DMS 273 (cell line): ENCODE measurements around the gene KCNS3.
"Not testable (repeated sequence)": the region's sequence is repeated elsewhere in the genome, so short reads cannot be mapped to it uniquely, and the experiment has no call there.

Experiments used
- DNase-seq: peaks from one replicate; lab custom pipeline; 2025; ENCODE audit not compliant: unreplicated experiment; lab: John Stamatoyannopoulos, UW

The KCNS3 gene

DNA sequence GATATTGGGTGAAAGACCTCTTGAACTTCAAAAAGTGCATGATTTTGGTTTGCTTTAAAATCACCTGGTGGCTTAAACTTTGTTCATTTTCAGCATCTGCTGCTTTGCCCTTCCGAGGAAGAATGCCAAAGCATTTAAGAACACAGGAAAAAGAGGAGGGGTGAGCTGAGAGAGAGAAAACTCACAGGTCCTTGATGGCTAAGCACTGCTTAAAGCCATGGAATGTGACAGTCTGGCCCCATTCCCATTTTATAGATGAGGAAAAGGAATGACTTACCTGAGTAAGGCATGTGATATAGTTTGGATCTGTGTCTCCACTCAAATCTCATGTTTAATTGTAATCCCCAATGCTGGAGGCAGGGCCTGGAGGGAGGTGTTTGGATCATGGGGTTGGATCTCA, 58.1 kb downstream of the KCNS3 start:
- no peak for DNase-seq

DNA sequence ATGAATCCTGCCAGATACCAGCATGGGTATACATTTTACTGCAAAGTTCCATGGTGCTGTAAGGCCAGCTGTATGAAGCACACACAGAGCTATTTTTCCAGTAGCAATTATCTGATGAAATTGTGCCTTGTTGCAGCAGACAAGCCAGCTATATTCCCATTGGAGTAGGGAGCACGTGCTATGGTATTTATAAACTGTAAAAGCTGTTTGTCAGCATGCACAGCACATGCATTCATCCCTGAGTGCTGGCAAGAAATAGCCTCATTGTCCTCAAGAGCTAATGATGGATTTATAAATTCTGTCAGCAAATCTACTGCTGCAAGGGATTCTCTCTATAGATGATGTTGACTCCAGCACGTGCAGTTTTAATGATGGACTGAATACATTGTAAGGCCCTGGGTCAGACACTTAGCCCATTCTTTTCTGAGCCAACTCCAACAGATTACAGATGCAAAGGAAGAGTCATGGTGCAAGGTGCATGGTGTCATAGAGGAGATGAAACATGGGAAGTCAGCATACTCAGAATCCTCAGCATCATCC, 61.7 kb downstream of the KCNS3 start:
- no peak for DNase-seq

DNA sequence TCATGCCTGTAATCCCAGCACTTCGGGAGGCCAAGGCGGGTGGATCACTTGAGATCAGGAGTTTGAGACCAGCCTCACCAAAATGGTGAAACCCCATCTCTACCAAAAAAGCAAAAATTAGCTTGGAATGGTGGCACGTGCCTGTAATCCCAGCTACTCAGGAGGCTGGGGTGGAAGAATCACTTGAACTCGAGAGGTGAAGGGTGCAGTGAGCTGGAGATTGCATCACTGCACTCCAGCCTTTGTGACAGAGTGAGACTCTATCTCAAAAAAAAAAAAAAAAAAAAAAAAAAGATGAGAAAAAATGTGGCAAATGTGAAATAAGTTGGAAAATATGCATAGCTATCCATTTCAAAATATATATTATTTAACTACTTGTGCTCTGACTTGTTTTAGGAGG, 65.0 kb downstream of the KCNS3 start:
- DNase-seq = no peak

- DNase-seq = no peak
Measured at GRCh38 chr2:17947113-17947512, 68.6 kb downstream of the KCNS3 start.

DNA sequence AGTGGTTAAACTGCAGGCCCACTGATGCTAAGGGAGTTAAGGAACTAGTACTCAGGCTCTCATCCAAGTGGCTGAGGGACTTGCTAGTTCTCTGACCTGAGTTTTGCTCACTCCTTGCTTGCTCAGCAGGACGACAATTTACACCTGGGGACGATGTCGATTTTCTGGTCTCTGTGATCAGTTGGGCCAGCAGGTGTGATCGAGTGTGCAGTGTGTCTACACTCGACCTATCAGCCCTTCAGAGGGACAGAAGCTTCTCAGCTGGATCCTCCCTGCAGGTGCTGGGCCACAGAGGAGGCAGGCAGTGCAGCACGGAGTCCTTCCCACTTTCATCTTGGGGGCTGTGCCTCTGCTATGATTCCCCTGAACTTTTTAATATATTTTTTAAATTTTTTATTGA, 71.5 kb downstream of the KCNS3 start:
- DNase-seq = no peak

DNA sequence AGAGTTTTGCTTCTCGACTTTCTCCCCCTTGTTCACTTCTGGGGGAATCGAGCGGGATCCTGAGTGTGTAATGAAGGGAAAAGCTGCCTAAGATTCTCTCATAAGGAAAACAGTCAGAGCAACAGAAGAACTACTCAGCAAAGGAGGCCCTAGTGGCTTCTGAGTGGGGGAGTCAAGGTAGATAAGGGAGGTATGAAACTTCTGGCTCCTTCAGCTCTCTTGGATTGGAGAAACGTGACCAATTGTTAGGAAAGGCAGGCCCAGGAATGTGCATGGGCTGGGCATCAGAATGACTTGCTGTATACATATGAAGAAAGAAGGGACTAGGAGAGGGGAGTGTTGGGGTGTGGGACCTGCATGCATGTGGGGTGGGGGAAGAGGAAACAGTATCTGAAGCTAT, 73.1 kb downstream of the KCNS3 start:
- DNase-seq = no peak

- no peak for DNase-seq
Measured at GRCh38 chr2:17958466-17959092, 80.1 kb downstream of the KCNS3 start.

GRCh38 chr2:17959356-17959755, 80.9 kb downstream of the KCNS3 start:
- no peak for DNase-seq

DNA sequence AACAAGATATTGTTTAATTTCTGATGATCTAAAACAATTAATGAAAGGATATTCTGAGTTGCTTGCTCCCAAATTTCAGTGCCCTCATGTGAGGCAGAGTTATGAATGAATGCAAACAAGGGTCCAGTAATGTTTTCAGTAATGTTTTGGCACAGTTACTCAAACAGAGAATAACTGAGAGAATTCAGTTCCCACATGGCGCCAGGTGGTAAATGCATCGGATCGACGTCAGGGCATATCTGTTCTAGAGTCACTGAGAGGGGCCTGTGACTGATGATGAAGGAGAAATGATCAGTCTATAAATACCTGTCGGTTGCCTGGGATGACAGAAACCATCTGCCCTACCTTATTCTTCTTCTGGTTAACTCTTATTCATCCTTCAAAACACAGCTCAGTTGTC, 81.4 kb downstream of the KCNS3 start:
- DNase-seq = no peak

DNA sequence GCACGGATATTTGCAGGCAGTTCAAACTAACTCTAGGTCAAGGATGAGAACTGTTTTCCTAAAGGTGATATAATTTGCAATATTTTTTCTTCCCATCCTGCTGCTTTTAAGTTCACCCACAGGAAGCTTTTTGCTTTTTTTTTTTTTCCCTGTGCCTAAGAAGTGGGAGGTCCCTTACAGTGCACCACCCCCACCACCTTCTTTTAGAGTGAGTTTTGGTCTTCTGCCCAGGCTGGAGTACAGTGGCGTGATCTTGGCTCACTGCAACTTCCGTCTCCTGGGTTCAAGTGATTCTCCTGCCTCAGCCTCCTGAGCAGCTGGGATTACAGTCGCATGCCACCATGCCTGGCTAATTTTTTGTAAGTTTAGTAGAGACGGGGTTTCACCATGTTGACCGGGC, 82.5 kb downstream of the KCNS3 start:
- no peak for DNase-seq

DNA sequence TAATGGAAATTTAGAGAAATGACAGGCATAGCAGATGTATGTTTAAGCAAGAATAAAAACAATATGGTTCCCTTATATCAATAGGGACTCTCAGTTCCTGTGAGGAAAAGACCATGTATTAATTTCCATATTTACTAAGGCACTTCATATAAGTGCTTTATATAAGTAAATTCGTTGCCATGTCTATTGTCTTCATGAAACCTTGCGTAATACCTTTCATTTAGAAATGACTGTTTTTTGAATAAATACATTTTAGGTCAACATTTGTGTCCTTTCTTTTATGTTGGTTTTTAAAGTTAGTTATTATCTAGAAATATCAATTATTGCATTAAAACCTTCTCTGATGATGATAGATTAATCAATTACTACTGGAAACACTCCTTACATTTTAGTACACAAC, 83.3 kb downstream of the KCNS3 start:
- DNase-seq = no peak

GRCh38 chr2:17962876-17963275, 84.4 kb downstream of the KCNS3 start:
- no peak for DNase-seq

- not testable (repeated sequence) for DNase-seq
Measured at GRCh38 chr2:17963571-17963970, 85.1 kb downstream of the KCNS3 start.

DNA sequence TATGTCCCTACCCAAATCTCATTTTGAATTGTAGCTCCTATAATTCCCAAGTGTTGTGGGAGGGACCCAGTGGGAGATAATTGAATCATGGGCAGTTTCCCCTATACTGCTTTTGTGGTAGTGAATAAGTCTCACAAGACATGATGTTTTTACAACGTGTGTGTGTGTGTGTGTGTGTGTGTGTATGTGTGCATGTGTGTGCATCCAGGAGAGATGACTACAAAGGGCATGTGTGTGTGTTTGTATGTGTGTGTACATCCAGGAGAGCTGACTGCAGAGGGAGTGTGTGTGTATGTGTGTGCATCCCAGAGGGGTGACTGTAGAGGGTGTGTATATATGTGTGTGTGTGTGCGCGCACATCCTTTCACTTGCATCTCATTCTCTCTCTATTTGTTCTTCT, 86.7 kb downstream of the KCNS3 start:
- DNase-seq = no peak

DNA sequence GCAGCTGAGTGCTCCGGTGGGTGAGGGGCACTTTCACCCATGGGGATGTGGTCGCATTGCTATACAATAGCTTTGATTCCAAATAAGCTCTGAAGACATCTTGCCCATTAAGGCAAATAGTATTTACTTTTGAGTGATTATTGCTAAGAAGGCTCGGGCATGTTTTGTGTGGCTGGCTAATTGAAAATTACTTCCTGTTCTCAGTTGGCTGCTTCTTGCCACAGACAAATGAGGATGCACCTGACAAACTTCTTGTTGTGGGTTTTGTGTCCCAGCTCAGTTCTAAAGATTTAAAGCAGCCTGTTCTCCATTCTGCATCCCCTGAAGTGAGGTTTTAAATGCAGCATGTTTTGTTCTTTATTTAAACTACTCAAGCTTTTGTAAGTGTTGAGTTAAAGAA, 88.3 kb downstream of the KCNS3 start:
- no peak for DNase-seq

DNA sequence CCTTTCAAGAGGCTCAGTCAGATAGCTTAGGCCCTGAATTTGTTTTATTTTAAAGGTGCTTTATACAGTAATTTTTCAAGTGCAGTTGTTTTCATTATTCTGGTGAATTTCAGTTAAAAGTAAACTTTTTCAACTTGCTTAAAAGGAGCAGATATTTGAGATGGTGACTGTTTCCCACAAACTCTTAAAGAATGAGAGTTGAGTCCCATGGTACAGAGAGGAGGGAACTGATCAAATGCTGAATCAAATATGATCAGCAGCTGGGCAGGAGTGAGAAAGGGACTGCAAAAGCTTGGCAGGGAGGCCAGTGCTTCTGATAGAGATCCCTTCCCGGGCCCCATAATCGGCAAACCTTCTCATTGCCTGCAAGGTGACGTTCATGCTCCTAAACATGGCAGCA, 91.2 kb downstream of the KCNS3 start:
- no peak for DNase-seq

GRCh38 chr2:17971531-17972125, 93.2 kb downstream of the KCNS3 start:
- no peak for DNase-seq

GRCh38 chr2:17972991-17973390, 94.5 kb downstream of the KCNS3 start:
- no peak for DNase-seq

DNA sequence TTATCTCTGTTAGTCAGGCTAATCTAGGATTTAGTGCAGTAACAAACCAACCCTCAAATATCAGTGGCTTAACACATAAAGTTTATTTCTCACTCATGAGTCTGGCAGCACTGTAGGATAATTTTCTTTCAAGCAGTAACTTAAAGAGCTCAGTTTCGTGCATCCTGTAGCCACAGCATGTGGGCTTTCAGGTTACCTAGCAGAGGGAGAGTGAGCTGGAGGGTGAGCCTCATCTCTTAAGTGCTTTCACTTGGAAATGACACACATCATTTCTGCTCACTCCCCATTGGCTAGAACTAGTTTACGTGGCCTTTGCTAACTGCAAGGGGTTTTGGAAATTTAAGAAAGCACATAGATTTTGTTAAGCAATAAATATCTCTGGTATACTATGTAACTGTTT, 96.9 kb downstream of the KCNS3 start:
- DNase-seq = no peak

GRCh38 chr2:17976871-17977746, 98.6 kb downstream of the KCNS3 start:
- DNase-seq = no peak

- no peak for DNase-seq
Measured at GRCh38 chr2:17979707-17980106, 101.2 kb downstream of the KCNS3 start.

DNA sequence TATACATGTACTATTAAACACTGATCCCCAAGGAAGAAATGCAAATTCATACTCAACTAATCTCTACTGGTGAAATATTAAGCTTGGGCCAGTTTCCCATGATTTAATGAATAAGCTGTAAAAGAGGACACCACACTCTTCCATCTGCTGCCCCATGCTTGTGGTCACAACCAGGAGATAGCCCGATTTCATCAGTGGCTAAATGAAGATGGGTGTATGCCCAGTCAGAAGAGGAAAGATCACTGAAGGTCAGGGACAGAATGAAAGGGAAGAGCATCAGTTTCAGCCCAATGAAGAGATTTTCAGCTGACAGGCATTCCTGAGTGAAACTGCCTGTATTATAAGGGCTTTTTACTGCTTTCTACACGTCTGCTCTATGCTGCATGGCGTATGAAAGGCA, 103.5 kb downstream of the KCNS3 start:
- no peak for DNase-seq
